Mononuclear cell (primary cell): ENCODE results near the gene ACSF2. TPM values are rescaled to one million over a fixed set of nuclear protein-coding genes. Genes with fewer than 3 reads are reported as not detected.

ENCODE experiments used
- H3K27me3 ChIP-seq: 2 replicates; pipeline ENCODE4 v1.6.0; 2011; ENCODE audit warnings: low read length, control low read depth; ENCODE audit not compliant: insufficient read depth
- H3K4me1 ChIP-seq: 2 replicates; pipeline ENCODE4 v1.5.1; 2011; ENCODE audit warnings: mild to moderate bottlenecking, low read length, control low read depth; ENCODE audit not compliant: insufficient read depth
- H3K4me3 ChIP-seq: 2 replicates; pipeline ENCODE4 v1.5.1; 2011; ENCODE audit warnings: mild to moderate bottlenecking, low read length, moderate library complexity
- H3K9me3 ChIP-seq: 2 replicates; pipeline ENCODE4 v1.5.1; 2011; ENCODE audit warnings: low read depth, mild to moderate bottlenecking, control low read depth, low read length
- total RNA-seq: library from RNA; depleted of rRNA; stranded (reverse); fragments of >200 nt; gene quantifications from one replicate; pipeline ENCODE4 v1.2.3, GENCODE V29; 2012

The ACSF2 gene
- total RNA-seq, 1 donor: 5.6 TPM

GRCh38 chr17:50481648-50482047, 55.6 kb downstream of the ACSF2 start:
- H3K9me3 ChIP-seq: no peaks in the 10 kb centered on the region
- peaks cover 23% of the 10 kb centered on the region for H3K4me1 ChIP-seq
- H3K4me3 ChIP-seq: no peak overlapping the region
- no peaks in the 10 kb centered on the region for H3K27me3 ChIP-seq

- Histone ChIP-seq H3K27me3 (no peaks in the 10 kb centered on the region), H3K4me1 (peaks cover 23% of the 10 kb centered on the region), H3K4me3 (no peak overlapping the region), H3K9me3 (no peaks in the 10 kb centered on the region)
These were observed 56.1 kb downstream of the ACSF2 start for GRCh38 chr17:50482110-50482509.

- Histone ChIP-seq H3K27me3 (no peaks in the 10 kb centered on the region), H3K4me1 (peaks cover 23% of the 10 kb centered on the region), H3K4me3 (no peak overlapping the region), H3K9me3 (no peaks in the 10 kb centered on the region)
These were observed 56.5 kb downstream of the ACSF2 start for GRCh38 chr17:50482516-50482915.

GRCh38 chr17:50483266-50483665, 57.2 kb downstream of the ACSF2 start:
- Histone ChIP-seq H3K4me1 (peaks cover 19% of the 10 kb centered on the region), H3K27me3 (no peaks in the 10 kb centered on the region), H3K9me3 (no peaks in the 10 kb centered on the region), H3K4me3 (no peak overlapping the region)

GRCh38 chr17:50484386-50485155, 58.6 kb downstream of the ACSF2 start:
- Histone ChIP-seq H3K27me3 (no peaks in the 10 kb centered on the region), H3K4me3 (no peak overlapping the region), H3K4me1 (peaks cover 11% of the 10 kb centered on the region), H3K9me3 (no peaks in the 10 kb centered on the region)

GRCh38 chr17:50487213-50488096, 61.4 kb downstream of the ACSF2 start:
- no peak overlapping the region for H3K4me3 ChIP-seq
- H3K27me3 ChIP-seq: no peaks in the 10 kb centered on the region
- H3K9me3 ChIP-seq: no peaks in the 10 kb centered on the region
- no peaks in the 10 kb centered on the region for H3K4me1 ChIP-seq

- H3K4me1 ChIP-seq: no peaks in the 10 kb centered on the region
- no peak overlapping the region for H3K4me3 ChIP-seq
- H3K27me3 ChIP-seq: no peaks in the 10 kb centered on the region
- H3K9me3 ChIP-seq: no peaks in the 10 kb centered on the region
These were observed 62.9 kb downstream of the ACSF2 start for GRCh38 chr17:50488880-50489279.

- Histone ChIP-seq H3K27me3 (no peaks in the 10 kb centered on the region), H3K9me3 (no peaks in the 10 kb centered on the region), H3K4me3 (no peak overlapping the region), H3K4me1 (no peaks in the 10 kb centered on the region)
These were observed 65.5 kb downstream of the ACSF2 start for GRCh38 chr17:50491505-50491904.

- no peak overlapping the region for H3K4me3 ChIP-seq
- no peaks in the 10 kb centered on the region for H3K4me1 ChIP-seq
- no peaks in the 10 kb centered on the region for H3K27me3 ChIP-seq
- no peaks in the 10 kb centered on the region for H3K9me3 ChIP-seq
These were observed 66.2 kb downstream of the ACSF2 start for GRCh38 chr17:50492214-50492613.

GRCh38 chr17:50493744-50494143, 67.7 kb downstream of the ACSF2 start:
- H3K27me3 ChIP-seq: no peaks in the 10 kb centered on the region
- no peak overlapping the region for H3K4me3 ChIP-seq
- H3K9me3 ChIP-seq: no peaks in the 10 kb centered on the region
- H3K4me1 ChIP-seq: no peaks in the 10 kb centered on the region

- Histone ChIP-seq H3K9me3 (no peaks in the 10 kb centered on the region), H3K27me3 (no peaks in the 10 kb centered on the region), H3K4me3 (no peak overlapping the region), H3K4me1 (no peaks in the 10 kb centered on the region)
These were observed 69.3 kb downstream of the ACSF2 start for GRCh38 chr17:50495217-50495823.

GRCh38 chr17:50495918-50496317, 69.9 kb downstream of the ACSF2 start:
- H3K9me3 ChIP-seq: no peaks in the 10 kb centered on the region
- H3K4me3 ChIP-seq: no peak overlapping the region
- H3K27me3 ChIP-seq: no peaks in the 10 kb centered on the region
- H3K4me1 ChIP-seq: no peaks in the 10 kb centered on the region

- H3K27me3 ChIP-seq: no peaks in the 10 kb centered on the region
These were observed 72.2 kb downstream of the ACSF2 start for GRCh38 chr17:50498021-50498874.

GRCh38 chr17:50499270-50499669, 73.3 kb downstream of the ACSF2 start:
- Histone ChIP-seq H3K27me3 (no peaks in the 10 kb centered on the region), H3K4me1 (peaks cover 4% of the 10 kb centered on the region), H3K4me3 (no peak overlapping the region), H3K9me3 (no peaks in the 10 kb centered on the region)

More at GRCh38 chr17:50498021-50498874, 72.2 kb downstream of the ACSF2 start:
- Histone ChIP-seq H3K4me1 (no peaks in the 10 kb centered on the region), H3K9me3 (no peaks in the 10 kb centered on the region), H3K4me3 (no peak overlapping the region)
